Measurements from ENCODE around the gene ZNF619.

ZNF619 gene

GRCh38 chr3:40476478-40477470 lies at the start of gene ZNF619:
Gene ZNF619 (plus strand): TSS chr3:40477122. CDS start chr3:40477980, 858 bp downstream.
- H3K27ac ChIP-seq (ENCODE audit: low read depth, low read length) = no peak within 1 kb of the TSS
- peak within 1 kb of the TSS; percentile 80 for H2AFZ ChIP-seq (ENCODE audit: low read depth, low read length, severe bottlenecking)

DNA sequence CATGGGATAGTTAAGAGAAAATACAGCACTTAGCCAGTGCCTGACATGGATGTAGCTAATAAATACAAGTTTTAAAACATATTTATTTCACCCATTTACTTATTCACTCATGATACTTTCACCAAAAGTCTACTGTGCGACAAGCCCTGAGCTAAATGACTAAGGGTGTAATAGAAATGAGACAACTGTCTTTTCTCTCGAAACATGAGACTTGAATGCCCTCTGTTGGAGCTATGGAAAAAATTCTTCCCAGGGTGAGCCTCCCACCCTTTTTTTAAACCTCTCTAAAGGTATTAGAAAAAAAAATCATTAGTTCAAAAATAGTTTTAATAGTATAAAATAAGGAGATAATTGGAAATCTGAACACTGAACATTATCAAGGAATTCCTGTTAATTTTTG lies 44.1 kb upstream of the ZNF619 start:
- no peak overlapping the region for H3K4me2 ChIP-seq (ENCODE audit: low read depth, low read length, poor library complexity, severe bottlenecking)
- H3F3A ChIP-seq (ENCODE audit: insufficient read depth) = no peaks in the 10 kb centered on the region
- no peak for TF ChIP-seq CTCF (IDR thresholded peaks at IDR 0.05; ENCODE audit: insufficient read depth, low read length, poor library complexity, severe bottlenecking)
- TF ChIP-seq EZH2phosphoT487 (conservative IDR thresholded peaks at IDR 0.05; ENCODE audit: low read length) = no peak
- H3K36me3 ChIP-seq (ENCODE audit: low read length) = no peaks in the 10 kb centered on the region
- no peak overlapping the region for H3K9ac ChIP-seq (ENCODE audit: low read length)
- no peak overlapping the region for H3K4me3 ChIP-seq (ENCODE audit: insufficient read depth, low read length, poor library complexity, severe bottlenecking)
- no peak overlapping the region for H3K27ac ChIP-seq (ENCODE audit: low read depth, low read length)
- no peaks in the 10 kb centered on the region for H3K9me2 ChIP-seq (replicated peaks; ENCODE audit: insufficient read depth, low read length)
- H2AFZ ChIP-seq (ENCODE audit: low read depth, low read length, severe bottlenecking) = no peak overlapping the region
- no peaks in the 10 kb centered on the region for H3K27me3 ChIP-seq (ENCODE audit: low read length)
- no peaks in the 10 kb centered on the region for H3K79me2 ChIP-seq (ENCODE audit: insufficient read depth, low read length)
- no peaks in the 10 kb centered on the region for H3K9me3 ChIP-seq (ENCODE audit: insufficient read depth, low read length)
- no peaks in the 10 kb centered on the region for H4K20me1 ChIP-seq (ENCODE audit: low read depth, low read length)

More at GRCh38 chr3:40476478-40477470, at the start of gene ZNF619:
- H3K36me3 ChIP-seq (ENCODE audit: low read length) = no peaks in the 10 kb centered on the region
- no peaks in the 10 kb centered on the region for H4K20me1 ChIP-seq (ENCODE audit: low read depth, low read length)
- no peaks in the 10 kb centered on the region for H3K9me3 ChIP-seq (ENCODE audit: insufficient read depth, low read length)
- H3K79me2 ChIP-seq (ENCODE audit: insufficient read depth, low read length) = no peaks in the 10 kb centered on the region
- H3K4me3 ChIP-seq (ENCODE audit: insufficient read depth, low read length, poor library complexity, severe bottlenecking) = peak within 1 kb of the TSS; percentile 51
- H3K9me2 ChIP-seq (replicated peaks; ENCODE audit: insufficient read depth, low read length) = no peaks in the 10 kb centered on the region
- H3K4me2 ChIP-seq (ENCODE audit: low read depth, low read length, poor library complexity, severe bottlenecking) = peak within 1 kb of the TSS; percentile 75
- H3K9ac ChIP-seq (ENCODE audit: low read length) = peak within 1 kb of the TSS; percentile 50
- TF ChIP-seq EZH2phosphoT487 (conservative IDR thresholded peaks at IDR 0.05; ENCODE audit: low read length) (no peak), CTCF (IDR thresholded peaks at IDR 0.05; ENCODE audit: insufficient read depth, low read length, poor library complexity, severe bottlenecking) (no peak)
- no peaks in the 10 kb centered on the region for H3K27me3 ChIP-seq (ENCODE audit: low read length)
- no peaks in the 10 kb centered on the region for H3F3A ChIP-seq (ENCODE audit: insufficient read depth)

DNA sequence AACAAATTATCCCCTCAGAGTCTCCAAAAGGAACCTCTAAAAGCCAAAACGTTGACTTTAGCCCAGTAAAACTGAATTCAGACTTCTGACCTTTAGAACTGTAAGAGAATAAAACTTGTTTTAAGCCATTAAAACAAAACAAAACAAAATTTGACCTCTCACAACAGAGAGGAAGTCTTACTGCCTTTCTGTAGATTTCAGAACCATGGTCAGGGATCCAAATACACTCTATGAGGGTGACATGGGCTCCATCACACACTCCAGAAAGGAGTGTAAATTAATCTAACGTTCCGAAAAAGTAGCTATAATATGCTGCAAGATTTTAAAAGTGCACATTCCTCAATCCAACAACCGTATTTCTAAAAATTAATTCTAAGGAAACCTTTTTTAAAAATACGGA lies 39.0 kb upstream of the ZNF619 start:
- Histone ChIP-seq H3K79me2 (ENCODE audit: insufficient read depth, low read length) (no peaks in the 10 kb centered on the region), H3F3A (ENCODE audit: insufficient read depth) (no peaks in the 10 kb centered on the region), H3K27ac (ENCODE audit: low read depth, low read length) (no peak overlapping the region), H3K9me3 (ENCODE audit: insufficient read depth, low read length) (no peaks in the 10 kb centered on the region), H3K4me2 (ENCODE audit: low read depth, low read length, poor library complexity, severe bottlenecking) (no peak overlapping the region), H4K20me1 (ENCODE audit: low read depth, low read length) (no peaks in the 10 kb centered on the region), H3K9me2 (replicated peaks; ENCODE audit: insufficient read depth, low read length) (no peaks in the 10 kb centered on the region), H2AFZ (ENCODE audit: low read depth, low read length, severe bottlenecking) (no peak overlapping the region), H3K9ac (ENCODE audit: low read length) (no peak overlapping the region), H3K36me3 (ENCODE audit: low read length) (no peaks in the 10 kb centered on the region), H3K4me3 (ENCODE audit: insufficient read depth, low read length, poor library complexity, severe bottlenecking) (no peak overlapping the region), H3K27me3 (ENCODE audit: low read length) (no peaks in the 10 kb centered on the region)
- no peak for TF ChIP-seq EZH2phosphoT487 (conservative IDR thresholded peaks at IDR 0.05; ENCODE audit: low read length)
- TF ChIP-seq CTCF (IDR thresholded peaks at IDR 0.05; ENCODE audit: insufficient read depth, low read length, poor library complexity, severe bottlenecking) = no peak

All from SU-DHL-6 (cell line).